Measurements from ENCODE around the gene PCNX4. TPM values are rescaled to one million over a fixed set of nuclear protein-coding genes. Genes with fewer than 3 reads are reported as not detected.

The PCNX4 gene
- total RNA-seq, 1 experiment from 2014 or later, result 117 TPM

DNA sequence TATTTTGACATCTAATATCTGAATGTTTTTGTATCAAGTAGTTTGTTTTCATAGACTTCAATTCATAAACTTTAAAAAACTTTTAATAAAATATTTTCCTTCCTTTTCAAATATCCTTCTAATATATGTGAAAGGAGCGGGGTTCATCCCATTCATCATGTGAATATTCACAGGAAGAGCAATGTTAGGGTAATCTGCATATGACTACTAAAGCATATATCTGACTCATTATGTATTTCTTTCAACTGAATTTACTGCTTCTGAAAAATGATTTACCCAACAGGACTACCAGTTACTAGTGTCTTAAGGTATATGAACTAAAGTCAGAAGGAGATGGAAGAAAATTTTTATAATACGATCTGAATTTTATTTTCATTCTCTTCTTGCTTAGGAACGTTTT is 43.0 kb downstream of the PCNX4 start:
- no peak overlapping the region for H3K4me3 ChIP-seq (ENCODE audit: low read length)
- H3K36me3 ChIP-seq (ENCODE audit: low read depth, low read length), result peaks cover 12% of the 10 kb centered on the region
- ATAC-seq (peak; percentile 50), DNase-seq (no peak)
- ChIA-PET CTCF (no interaction called here), POLR2A (ENCODE audit: unreplicated experiment) (no interaction called here)
- intact Hi-C loops (cut with micrococcal nuclease), result no loop called here
- no peaks in the 10 kb centered on the region for H3K27me3 ChIP-seq (ENCODE audit: low read length)
- no peak overlapping the region for H3K4me2 ChIP-seq (ENCODE audit: low read length)
- no peaks in the 10 kb centered on the region for H3K9me3 ChIP-seq (ENCODE audit: low read length)
- H2AFZ ChIP-seq (ENCODE audit: low read length), result no peak overlapping the region
- H3K79me2 ChIP-seq (ENCODE audit: low read length), result no peaks in the 10 kb centered on the region
- H3F3A ChIP-seq (ENCODE audit: low read length, unreplicated experiment), result no peaks in the 10 kb centered on the region
- H3K4me1 ChIP-seq (ENCODE audit: insufficient read depth, low read length), result no peaks in the 10 kb centered on the region
- H4K20me1 ChIP-seq (ENCODE audit: low read length), result no peaks in the 10 kb centered on the region
- no peak overlapping the region for H3K27ac ChIP-seq (ENCODE audit: low read length)
- no peaks in the 10 kb centered on the region for H3K9me2 ChIP-seq (replicated peaks; ENCODE audit: low read length)
- no TSS peak for BruUV-seq (replicated peaks)
- TF ChIP-seq EZH2 (IDR thresholded peaks at IDR 0.05; ENCODE audit: low read length, unreplicated experiment) (no peak), EZH2phosphoT487 (IDR thresholded peaks at IDR 0.05; ENCODE audit: borderline replicate concordance, low read length) (no peak)
- TF ChIP-seq, protein P1, sequence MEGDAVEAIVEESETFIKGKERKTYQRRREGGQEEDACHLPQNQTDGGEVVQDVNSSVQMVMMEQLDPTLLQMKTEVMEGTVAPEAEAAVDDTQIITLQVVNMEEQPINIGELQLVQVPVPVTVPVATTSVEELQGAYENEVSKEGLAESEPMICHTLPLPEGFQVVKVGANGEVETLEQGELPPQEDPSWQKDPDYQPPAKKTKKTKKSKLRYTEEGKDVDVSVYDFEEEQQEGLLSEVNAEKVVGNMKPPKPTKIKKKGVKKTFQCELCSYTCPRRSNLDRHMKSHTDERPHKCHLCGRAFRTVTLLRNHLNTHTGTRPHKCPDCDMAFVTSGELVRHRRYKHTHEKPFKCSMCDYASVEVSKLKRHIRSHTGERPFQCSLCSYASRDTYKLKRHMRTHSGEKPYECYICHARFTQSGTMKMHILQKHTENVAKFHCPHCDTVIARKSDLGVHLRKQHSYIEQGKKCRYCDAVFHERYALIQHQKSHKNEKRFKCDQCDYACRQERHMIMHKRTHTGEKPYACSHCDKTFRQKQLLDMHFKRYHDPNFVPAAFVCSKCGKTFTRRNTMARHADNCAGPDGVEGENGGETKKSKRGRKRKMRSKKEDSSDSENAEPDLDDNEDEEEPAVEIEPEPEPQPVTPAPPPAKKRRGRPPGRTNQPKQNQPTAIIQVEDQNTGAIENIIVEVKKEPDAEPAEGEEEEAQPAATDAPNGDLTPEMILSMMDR (conservative IDR thresholded peaks at IDR 0.05; ENCODE audit: low read depth, low read length), result no peak
- H3K9ac ChIP-seq (ENCODE audit: low read length), result no peak overlapping the region

DNA sequence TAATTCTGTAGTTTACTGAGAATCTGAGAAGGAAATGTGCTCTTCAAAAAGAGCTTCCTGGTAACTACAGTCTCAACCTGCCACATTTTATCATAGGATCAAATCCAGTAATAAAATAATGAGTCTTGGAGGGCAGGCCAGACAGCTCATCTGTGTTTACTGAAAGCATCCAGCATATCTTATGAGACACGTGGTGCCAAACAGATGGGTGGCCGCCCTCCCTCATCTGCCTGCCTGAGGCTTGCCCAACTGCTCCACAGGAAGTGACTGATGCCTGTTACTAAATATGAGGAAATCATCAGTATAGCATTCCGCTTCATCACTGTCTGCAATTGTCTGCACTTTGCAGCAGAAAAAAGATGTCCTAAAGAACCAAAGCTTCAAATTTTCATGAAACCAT is 60.0 kb downstream of the PCNX4 start:
- H3K9ac ChIP-seq (ENCODE audit: low read length), result no peak overlapping the region
- no peak for TF ChIP-seq EZH2 (IDR thresholded peaks at IDR 0.05; ENCODE audit: low read length, unreplicated experiment)
- peak; percentile 45; the same call in 1 of the 2 replicates for TF ChIP-seq EZH2phosphoT487 (IDR thresholded peaks at IDR 0.05; ENCODE audit: borderline replicate concordance, low read length)
- POLR2A ChIA-PET (ENCODE audit: unreplicated experiment), result interaction anchor here (0.6 to 0.7 kb wide), 3 partner anchors 58 to 1311 kb away, joined by 3 to 5 read pairs (median 5); no protein-coding TSS in a partner anchor
- no peaks in the 10 kb centered on the region for H3K27me3 ChIP-seq (ENCODE audit: low read length)
- H3K36me3 ChIP-seq (ENCODE audit: low read depth, low read length), result peaks cover 40% of the 10 kb centered on the region
- peaks cover 4% of the 10 kb centered on the region; the same call in 1 of the 2 replicates for H4K20me1 ChIP-seq (ENCODE audit: low read length)
- ATAC-seq, result peak; percentile 100
- H3K79me2 ChIP-seq (ENCODE audit: low read length), result no peaks in the 10 kb centered on the region
- H3F3A ChIP-seq (ENCODE audit: low read length, unreplicated experiment), result peaks cover 13% of the 10 kb centered on the region
- no peak overlapping the region for H2AFZ ChIP-seq (ENCODE audit: low read length)
- peaks cover 24% of the 10 kb centered on the region for H3K4me1 ChIP-seq (ENCODE audit: insufficient read depth, low read length)
- no TSS peak for BruUV-seq (replicated peaks)
- intact Hi-C loops (cut with micrococcal nuclease), result loop anchor here (1.0 to 2.0 kb wide), 5 partner anchors 13 to 183 kb away; no protein-coding TSS in a partner anchor
- peak overlapping the region; percentile 55 for H3K27ac ChIP-seq (ENCODE audit: low read length)
- H3K9me2 ChIP-seq (replicated peaks; ENCODE audit: low read length), result no peaks in the 10 kb centered on the region
- H3K4me3 ChIP-seq (ENCODE audit: low read length), result no peak overlapping the region
- no peaks in the 10 kb centered on the region for H3K9me3 ChIP-seq (ENCODE audit: low read length)
- CTCF ChIA-PET, result interaction anchor here (0.6 to 1.0 kb wide), 5 partner anchors 32 to 1685 kb away, joined by 5 to 13 read pairs (median 7); partner anchors contain the start of gene PPM1A
- H3K4me2 ChIP-seq (ENCODE audit: low read length), result peak overlapping the region; percentile 46
- DNase-seq, result peak; percentile 100

DNA sequence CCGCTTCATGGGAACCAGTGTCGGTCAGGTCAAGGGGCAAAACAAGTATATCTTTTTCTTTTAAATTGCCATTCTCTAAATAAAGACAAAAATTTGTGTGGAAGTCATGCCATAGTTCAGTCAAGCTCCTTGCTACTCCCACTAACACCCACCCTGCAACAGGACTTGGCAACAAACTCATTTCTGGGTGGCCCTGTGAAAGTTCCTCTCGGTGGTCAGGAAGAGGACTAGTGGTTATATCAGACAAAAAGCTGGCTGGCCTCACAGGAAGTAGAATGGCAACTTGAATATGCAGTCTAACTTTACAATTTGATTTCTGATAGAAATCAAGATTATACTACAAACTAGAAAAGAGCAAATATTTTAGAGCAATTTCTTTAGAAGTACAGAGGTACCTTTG is 62.3 kb downstream of the PCNX4 start:
- peaks cover 4% of the 10 kb centered on the region; the same call in 1 of the 2 replicates for H4K20me1 ChIP-seq (ENCODE audit: low read length)
- no peaks in the 10 kb centered on the region for H3K9me2 ChIP-seq (replicated peaks; ENCODE audit: low read length)
- no peaks in the 10 kb centered on the region for H3K27me3 ChIP-seq (ENCODE audit: low read length)
- ATAC-seq (no peak), DNase-seq (no peak)
- H3K27ac ChIP-seq (ENCODE audit: low read length), result no peak overlapping the region
- H3K36me3 ChIP-seq (ENCODE audit: low read depth, low read length), result peaks cover 32% of the 10 kb centered on the region
- peaks cover 13% of the 10 kb centered on the region for H3F3A ChIP-seq (ENCODE audit: low read length, unreplicated experiment)
- peaks cover 24% of the 10 kb centered on the region for H3K4me1 ChIP-seq (ENCODE audit: insufficient read depth, low read length)
- CTCF ChIA-PET, result no interaction called here
- no peak overlapping the region for H2AFZ ChIP-seq (ENCODE audit: low read length)
- POLR2A ChIA-PET (ENCODE audit: unreplicated experiment), result no interaction called here
- no peak overlapping the region for H3K4me2 ChIP-seq (ENCODE audit: low read length)
- no peaks in the 10 kb centered on the region for H3K9me3 ChIP-seq (ENCODE audit: low read length)
- no peak for TF ChIP-seq EZH2 (IDR thresholded peaks at IDR 0.05; ENCODE audit: low read length, unreplicated experiment)
- TF ChIP-seq, protein P1 (conservative IDR thresholded peaks at IDR 0.05; ENCODE audit: low read depth, low read length), result no peak
- no peak for TF ChIP-seq EZH2phosphoT487 (IDR thresholded peaks at IDR 0.05; ENCODE audit: borderline replicate concordance, low read length)
- H3K9ac ChIP-seq (ENCODE audit: low read length), result no peak overlapping the region
- H3K4me3 ChIP-seq (ENCODE audit: low read length), result no peak overlapping the region
- intact Hi-C loops (cut with micrococcal nuclease), result loop anchor here (2.0 kb wide), 1 partner anchor 185 kb away; no protein-coding TSS in a partner anchor
- 0 out of 2 replicates have a peak, but pooled peaks cover 10% of the 10 kb centered on the region for H3K79me2 ChIP-seq (ENCODE audit: low read length)
- no TSS peak for BruUV-seq (replicated peaks)

All from PC-3 (cell line).